Testis (tissue), 3 donors: ENCODE data around the gene ACSS1. TPM values are rescaled to one million over a fixed set of nuclear protein-coding genes. Genes with fewer than 3 reads are reported as not detected.

ENCODE experiments used
- DNase-seq: peaks from one replicate; pipeline ENCODE4 v3.0.0-alpha.2; 2019
- H3K27ac ChIP-seq, 2 donors: fragments of 200-600 bp; sonication (generic); one replicate each; pipeline ENCODE4 v1.5.1; 2019
- H3K27me3 ChIP-seq: fragments of 200-600 bp; sonication (generic); one replicate; pipeline ENCODE4 v1.5.1; 2019
- H3K36me3 ChIP-seq: fragments of 200-600 bp; sonication (generic); one replicate; pipeline ENCODE4 v1.5.1; 2017; ENCODE audit warnings: low read depth; ENCODE audit errors: missing control alignments
- H3K4me1 ChIP-seq: fragments of 200-600 bp; sonication (generic); one replicate; pipeline ENCODE4 v1.5.1; 2019
- H3K4me3 ChIP-seq, 2 donors: fragments of 200-600 bp; sonication (generic); one replicate each; pipeline ENCODE4 v1.5.1; 2017 to 2019
- H3K9me3 ChIP-seq: fragments of 200-600 bp; sonication (generic); one replicate; pipeline ENCODE4 v1.5.1; 2017
- POLR2A ChIP-seq: fragments of 450-650 bp; IDR thresholded peaks from one replicate; pipeline ENCODE4 v1.6.1; 2017; ENCODE audit warnings: antibody characterized with exemption, mild to moderate bottlenecking, moderate library complexity
- WGBS, 2 donors: methylation state at CpG; one replicate each; pipeline ENCODE4 v1.1.5; 2018; 5-methylcytosine and 5-hydroxymethylcytosine counted together
- intact Hi-C: fragments of 100-400 bp; cut with DNase I; formaldehyde crosslinking; loops from one replicate; pipeline ENCODE4 v1.15.1; 2023; ENCODE audit warnings: low total_unique reads
- polyA plus RNA-seq: library from polyadenylated mRNA; stranded (reverse); fragments of 350-450 nt; fragmentation: Illumina TruSeq; extraction: RNeasy Lipid Tissue Mini Kit (QIAGEN cat#74804); gene quantifications from one replicate; pipeline ENCODE4 v1.2.3, GENCODE V29; 2014; ENCODE audit warnings: low read depth, low replicate concordance; ENCODE audit not compliant: insufficient read depth
- total RNA-seq, 2 donors: library from RNA; depleted of rRNA; stranded (reverse); fragments of >200 nt; gene quantifications; one replicate each; pipeline ENCODE4 v1.2.3, GENCODE V29; 2016
- TF ChIP-seq, protein P1 (sequence below), 3 experiments: fragments of 450-650 bp in 2 of 3; fragments of 200-600 bp in 1 of 3; sonication (generic) in 1 of 3; IDR thresholded peaks; one replicate each; pipeline ENCODE4 v1.5.1; 2016 to 2019; ENCODE audit warnings: antibody characterized with exemption in 3 of 3, mild to moderate bottlenecking in 2 of 3, moderate library complexity in 1 of 3

ACSS1 gene
- total and polyA plus RNA-seq, 3 donors from 2014 or later: 61.5 to 184 (median 162) TPM

DNA sequence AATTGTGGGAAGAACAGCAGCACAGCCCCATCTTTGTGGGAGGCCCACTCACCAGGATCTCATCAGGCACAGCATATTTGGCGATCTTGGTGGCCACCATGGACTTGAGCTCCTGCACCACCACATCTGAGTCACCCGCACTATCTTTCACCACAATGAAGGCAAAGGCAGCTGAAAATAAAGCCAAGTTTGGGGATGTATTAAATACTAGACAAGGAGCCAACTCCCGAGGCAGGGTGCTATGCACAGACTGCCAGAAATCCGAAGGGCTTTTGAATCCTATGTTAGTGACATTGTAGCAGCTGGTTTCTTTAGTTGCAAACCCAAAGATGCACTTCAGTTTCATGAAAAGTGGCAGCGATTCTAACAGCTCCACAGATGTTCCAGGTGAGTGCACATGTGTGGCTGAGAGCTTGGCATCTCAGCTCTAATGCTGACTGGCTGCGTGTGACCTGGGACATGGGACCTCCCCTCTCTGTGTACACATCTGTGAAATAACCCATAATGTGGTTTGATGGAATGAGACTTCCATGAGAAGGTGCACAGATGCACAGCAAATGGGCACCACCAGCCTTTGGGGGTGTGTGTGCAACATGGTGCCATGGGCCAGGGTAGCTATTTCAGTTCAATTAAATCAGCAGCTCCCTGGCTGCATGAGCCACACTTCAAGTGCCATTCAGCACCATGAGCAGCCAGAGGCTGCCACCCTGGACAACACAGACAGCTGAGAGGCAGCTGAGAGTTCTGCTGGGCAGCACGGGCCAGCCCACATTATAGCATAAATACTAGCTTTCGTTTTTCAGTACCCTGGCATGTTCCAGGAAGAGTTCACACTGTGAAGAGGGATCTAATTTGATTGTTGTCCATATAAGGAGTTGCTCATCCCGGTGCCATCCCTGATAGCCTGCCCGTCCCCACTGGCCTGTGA, 48.5 kb downstream of the ACSS1 start:
- TF ChIP-seq, protein P1, sequence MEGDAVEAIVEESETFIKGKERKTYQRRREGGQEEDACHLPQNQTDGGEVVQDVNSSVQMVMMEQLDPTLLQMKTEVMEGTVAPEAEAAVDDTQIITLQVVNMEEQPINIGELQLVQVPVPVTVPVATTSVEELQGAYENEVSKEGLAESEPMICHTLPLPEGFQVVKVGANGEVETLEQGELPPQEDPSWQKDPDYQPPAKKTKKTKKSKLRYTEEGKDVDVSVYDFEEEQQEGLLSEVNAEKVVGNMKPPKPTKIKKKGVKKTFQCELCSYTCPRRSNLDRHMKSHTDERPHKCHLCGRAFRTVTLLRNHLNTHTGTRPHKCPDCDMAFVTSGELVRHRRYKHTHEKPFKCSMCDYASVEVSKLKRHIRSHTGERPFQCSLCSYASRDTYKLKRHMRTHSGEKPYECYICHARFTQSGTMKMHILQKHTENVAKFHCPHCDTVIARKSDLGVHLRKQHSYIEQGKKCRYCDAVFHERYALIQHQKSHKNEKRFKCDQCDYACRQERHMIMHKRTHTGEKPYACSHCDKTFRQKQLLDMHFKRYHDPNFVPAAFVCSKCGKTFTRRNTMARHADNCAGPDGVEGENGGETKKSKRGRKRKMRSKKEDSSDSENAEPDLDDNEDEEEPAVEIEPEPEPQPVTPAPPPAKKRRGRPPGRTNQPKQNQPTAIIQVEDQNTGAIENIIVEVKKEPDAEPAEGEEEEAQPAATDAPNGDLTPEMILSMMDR (IDR thresholded peaks at IDR 0.05): no peak
- no peak for TF ChIP-seq POLR2A
- 84 to 88% methylated on average over 8 to 10 of the region's 10 CpGs for WGBS, 2 donors
- no peak overlapping the region for H3K27ac ChIP-seq
- intact Hi-C loops: no loop called here
- H3K27me3 ChIP-seq: no peaks in the 10 kb centered on the region
- no peak overlapping the region for H3K4me3 ChIP-seq
- H3K4me1 ChIP-seq: no peaks in the 10 kb centered on the region
- H3K36me3 ChIP-seq: no peaks in the 10 kb centered on the region
- no peaks in the 10 kb centered on the region for H3K9me3 ChIP-seq
- DNase-seq: no peak

DNA sequence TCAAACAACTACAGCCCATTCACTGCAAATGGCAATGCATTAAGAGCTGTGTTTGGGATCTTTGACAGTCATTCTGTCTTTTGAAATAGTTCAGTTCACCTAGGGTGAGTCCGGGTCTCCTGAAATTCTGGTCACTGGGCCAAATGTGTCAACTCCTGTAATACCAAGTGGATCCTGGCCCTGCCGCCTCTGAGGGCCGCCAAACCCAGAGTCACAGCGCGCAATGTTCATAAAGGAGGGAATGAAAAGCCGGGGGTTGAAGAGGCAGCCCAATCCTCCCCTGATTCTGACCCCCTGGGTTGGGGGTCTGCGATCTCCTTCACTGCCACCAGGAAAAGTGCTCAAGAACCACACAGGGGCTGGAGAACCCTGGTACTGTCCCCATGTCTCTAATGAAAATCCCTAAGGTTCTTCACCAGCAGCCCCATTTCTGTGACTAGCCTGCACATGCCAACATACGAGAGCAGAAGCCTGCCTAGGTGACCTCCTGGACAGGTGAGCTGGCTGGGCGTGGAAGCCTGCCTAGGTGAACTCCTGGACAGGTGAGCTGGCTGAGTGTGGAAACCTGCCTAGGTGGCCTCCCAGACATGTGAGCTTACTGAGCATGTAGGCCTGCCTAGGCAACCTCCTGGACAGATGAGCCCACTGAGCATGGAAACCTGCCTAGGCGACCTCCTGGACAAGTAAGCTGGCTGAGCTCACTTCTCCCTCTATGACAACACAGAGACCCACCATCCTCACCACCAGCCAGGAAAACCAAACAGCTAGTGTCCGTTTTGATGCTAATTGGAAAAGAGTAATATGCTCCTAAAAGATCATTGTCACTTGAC, 49.3 kb downstream of the ACSS1 start:
- no peak overlapping the region for H3K27ac ChIP-seq
- WGBS, 2 donors: 90 to 96% methylated on average over 3 to 11 of the region's 11 CpGs
- no peak overlapping the region for H3K4me3 ChIP-seq
- H3K27me3 ChIP-seq: no peaks in the 10 kb centered on the region
- DNase-seq: no peak
- intact Hi-C loops: no loop called here
- no peaks in the 10 kb centered on the region for H3K36me3 ChIP-seq
- no peaks in the 10 kb centered on the region for H3K4me1 ChIP-seq
- no peaks in the 10 kb centered on the region for H3K9me3 ChIP-seq
- TF ChIP-seq, protein P1 (IDR thresholded peaks at IDR 0.05): no peak
- no peak for TF ChIP-seq POLR2A

DNA sequence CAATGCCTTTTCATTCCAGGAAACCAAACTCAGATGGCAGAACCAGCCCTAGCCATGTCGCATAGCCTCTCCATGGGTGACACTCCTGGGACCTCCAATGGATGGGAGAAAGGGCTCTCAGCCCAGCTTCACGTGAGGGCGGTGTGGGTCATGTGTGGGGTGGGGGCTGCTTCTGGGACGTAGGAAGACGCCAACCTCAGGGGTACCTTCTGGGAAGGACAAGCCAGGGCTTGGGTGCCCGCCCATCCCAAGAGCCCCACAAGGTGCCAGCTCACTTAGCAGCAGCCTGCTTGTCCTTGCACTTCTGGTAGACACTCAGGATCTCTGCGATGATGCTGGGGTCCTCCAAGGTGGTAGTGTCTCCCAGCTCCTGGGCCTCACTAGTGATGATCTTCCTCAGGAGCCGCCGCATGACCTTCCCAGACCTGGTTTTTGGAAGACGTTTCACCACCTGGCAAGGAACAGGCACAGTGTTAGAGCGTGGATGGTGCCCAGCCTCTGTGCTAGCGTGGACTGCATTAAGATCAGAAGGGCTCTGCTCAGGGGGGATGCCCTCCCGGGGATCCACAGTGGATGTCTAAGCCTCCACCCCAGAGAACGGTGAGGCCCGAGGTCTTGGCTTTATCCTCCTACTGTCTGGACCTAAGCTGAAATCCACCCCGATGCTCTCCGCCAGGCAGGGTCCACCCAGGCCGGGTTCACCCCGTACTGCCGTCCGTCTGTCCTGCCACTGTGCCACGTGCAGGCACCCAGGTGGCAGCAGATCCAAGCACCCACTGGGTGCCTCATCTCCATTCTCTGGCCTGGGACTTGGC, 50.2 kb downstream of the ACSS1 start:
- no peaks in the 10 kb centered on the region for H3K36me3 ChIP-seq
- intact Hi-C loops: no loop called here
- 87 to 93% methylated on average over 14 to 22 of the region's 22 CpGs for WGBS, 2 donors
- H3K4me3 ChIP-seq: no peak overlapping the region
- no peak for DNase-seq
- TF ChIP-seq, protein P1 (IDR thresholded peaks at IDR 0.05): no peak
- no peak for TF ChIP-seq POLR2A
- no peaks in the 10 kb centered on the region for H3K4me1 ChIP-seq
- no peaks in the 10 kb centered on the region for H3K27me3 ChIP-seq
- no peak overlapping the region for H3K27ac ChIP-seq
- no peaks in the 10 kb centered on the region for H3K9me3 ChIP-seq

DNA sequence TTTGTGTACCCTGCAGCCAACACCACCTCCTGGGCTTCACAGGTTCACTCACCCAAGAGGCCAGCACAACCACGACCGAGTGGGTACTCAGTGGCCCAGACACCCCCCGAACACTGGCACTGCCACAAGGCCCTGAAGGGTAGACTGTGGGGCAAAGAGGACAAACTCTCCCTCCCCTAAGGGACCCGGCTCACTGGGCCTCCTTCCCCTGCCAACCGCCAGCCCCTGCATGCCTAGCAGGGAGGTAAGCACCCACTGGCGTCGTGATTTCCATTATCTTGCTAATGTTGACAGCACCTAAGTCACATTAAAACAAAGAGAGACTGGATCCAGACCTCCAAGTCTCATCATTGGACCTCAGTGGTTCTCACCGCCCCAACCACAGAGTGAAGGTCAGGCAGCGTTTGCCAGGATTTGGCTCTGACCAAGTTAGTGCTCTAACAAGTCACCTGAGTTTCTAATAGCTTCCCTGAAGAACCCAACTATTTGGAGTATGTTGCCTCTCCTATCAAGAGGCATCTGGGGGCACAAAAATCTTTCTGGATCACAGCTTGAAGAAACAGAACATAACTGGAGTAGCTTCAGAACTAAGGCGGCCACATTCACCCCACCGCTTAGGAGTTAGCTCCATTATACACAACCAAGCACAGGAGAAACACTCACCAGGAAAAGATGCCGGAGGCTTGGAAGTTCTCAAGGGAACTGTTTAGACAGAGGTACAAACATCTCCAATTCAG, 51.3 kb downstream of the ACSS1 start:
- Histone ChIP-seq H3K4me3 (no peak overlapping the region), H3K27ac (no peak overlapping the region), H3K36me3 (no peaks in the 10 kb centered on the region), H3K9me3 (no peaks in the 10 kb centered on the region), H3K27me3 (no peaks in the 10 kb centered on the region), H3K4me1 (no peaks in the 10 kb centered on the region)
- TF ChIP-seq POLR2A: no peak
- TF ChIP-seq, protein P1 (IDR thresholded peaks at IDR 0.05): no peak
- no peak for DNase-seq
- intact Hi-C loops: no loop called here
- 84 to 85% methylated on average over 12 of the region's 12 CpGs for WGBS, 2 donors
